ENCODE measurements around the gene LCE1E.

LCE1E gene

GRCh38 chr1:152824964-152825363, 38.9 kb downstream of the LCE1E start:
- H3F3A ChIP-seq (ENCODE audit: low read depth), result no peaks in the 10 kb centered on the region
- no peaks in the 10 kb centered on the region for H3K9me3 ChIP-seq (ENCODE audit: insufficient read depth, low read depth, low read length)
- no peak overlapping the region for H3K9ac ChIP-seq (ENCODE audit: low read depth, low read length, poor library complexity, severe bottlenecking)
- no peak overlapping the region for H3K4me2 ChIP-seq (ENCODE audit: low read depth, low read length, poor library complexity, severe bottlenecking)
- H2AFZ ChIP-seq (ENCODE audit: low read length), result no peak overlapping the region
- H3K36me3 ChIP-seq (ENCODE audit: insufficient read depth, low read length), result no peaks in the 10 kb centered on the region
- no peaks in the 10 kb centered on the region for H4K20me1 ChIP-seq (ENCODE audit: insufficient read depth, low read length, poor library complexity, severe bottlenecking)
- H3K79me2 ChIP-seq (ENCODE audit: insufficient read depth, low read length), result no peaks in the 10 kb centered on the region
- H3K4me1 ChIP-seq (ENCODE audit: insufficient read depth, low read length, poor library complexity, severe bottlenecking), result no peaks in the 10 kb centered on the region
- TF ChIP-seq CTCF (conservative IDR thresholded peaks at IDR 0.05; ENCODE audit: low read length), result no peak
- TF ChIP-seq EZH2phosphoT487 (IDR thresholded peaks at IDR 0.05; ENCODE audit: borderline replicate concordance), result no peak
- no peak overlapping the region for H3K4me3 ChIP-seq (ENCODE audit: low read length, poor library complexity, severe bottlenecking)
- no peaks in the 10 kb centered on the region for H3K9me2 ChIP-seq (replicated peaks; ENCODE audit: low read depth, low read length)
- H3K27me3 ChIP-seq (ENCODE audit: insufficient read depth, low read length, poor library complexity, severe bottlenecking), result no peaks in the 10 kb centered on the region

GRCh38 chr1:152827173-152827572, 41.1 kb downstream of the LCE1E start, which contains the start of gene LCE1A:
Gene LCE1A, plus strand, starts transcription at chr1:152827473. Its CDS starts 0 bp downstream, at chr1:152827473.
- Histone ChIP-seq H3K9me3 (ENCODE audit: insufficient read depth, low read depth, low read length) (no peaks in the 10 kb centered on the region), H3K4me3 (ENCODE audit: low read length, poor library complexity, severe bottlenecking) (no peak within 1 kb of the TSS), H3F3A (ENCODE audit: low read depth) (no peaks in the 10 kb centered on the region), H3K4me1 (ENCODE audit: insufficient read depth, low read length, poor library complexity, severe bottlenecking) (no peaks in the 10 kb centered on the region), H3K36me3 (ENCODE audit: insufficient read depth, low read length) (no peaks in the 10 kb centered on the region), H4K20me1 (ENCODE audit: insufficient read depth, low read length, poor library complexity, severe bottlenecking) (no peaks in the 10 kb centered on the region), H3K79me2 (ENCODE audit: insufficient read depth, low read length) (no peaks in the 10 kb centered on the region), H2AFZ (ENCODE audit: low read length) (no peak within 1 kb of the TSS), H3K4me2 (ENCODE audit: low read depth, low read length, poor library complexity, severe bottlenecking) (no peak within 1 kb of the TSS), H3K9ac (ENCODE audit: low read depth, low read length, poor library complexity, severe bottlenecking) (no peak within 1 kb of the TSS), H3K9me2 (replicated peaks; ENCODE audit: low read depth, low read length) (no peaks in the 10 kb centered on the region), H3K27me3 (ENCODE audit: insufficient read depth, low read length, poor library complexity, severe bottlenecking) (no peaks in the 10 kb centered on the region)
- TF ChIP-seq CTCF (conservative IDR thresholded peaks at IDR 0.05; ENCODE audit: low read length), result no peak
- TF ChIP-seq EZH2phosphoT487 (IDR thresholded peaks at IDR 0.05; ENCODE audit: borderline replicate concordance), result no peak

- TF ChIP-seq CTCF (conservative IDR thresholded peaks at IDR 0.05; ENCODE audit: low read length) (no peak), EZH2phosphoT487 (IDR thresholded peaks at IDR 0.05; ENCODE audit: borderline replicate concordance) (no peak)
- Histone ChIP-seq H2AFZ (ENCODE audit: low read length) (no peak overlapping the region), H3K9me2 (replicated peaks; ENCODE audit: low read depth, low read length) (no peaks in the 10 kb centered on the region), H3K9me3 (ENCODE audit: insufficient read depth, low read depth, low read length) (no peaks in the 10 kb centered on the region), H3K9ac (ENCODE audit: low read depth, low read length, poor library complexity, severe bottlenecking) (no peak overlapping the region), H3K4me3 (ENCODE audit: low read length, poor library complexity, severe bottlenecking) (no peak overlapping the region), H3K4me2 (ENCODE audit: low read depth, low read length, poor library complexity, severe bottlenecking) (no peak overlapping the region), H3K36me3 (ENCODE audit: insufficient read depth, low read length) (no peaks in the 10 kb centered on the region), H3K79me2 (ENCODE audit: insufficient read depth, low read length) (no peaks in the 10 kb centered on the region), H3K4me1 (ENCODE audit: insufficient read depth, low read length, poor library complexity, severe bottlenecking) (no peaks in the 10 kb centered on the region), H3K27me3 (ENCODE audit: insufficient read depth, low read length, poor library complexity, severe bottlenecking) (no peaks in the 10 kb centered on the region), H3F3A (ENCODE audit: low read depth) (no peaks in the 10 kb centered on the region), H4K20me1 (ENCODE audit: insufficient read depth, low read length, poor library complexity, severe bottlenecking) (no peaks in the 10 kb centered on the region)
Measured at GRCh38 chr1:152836870-152837269, 50.8 kb downstream of the LCE1E start.

Measured in Loucy (cell line).